Gastrocnemius medialis (tissue), 4 donors: ENCODE data around the gene LHX6. TPM values are rescaled to one million over a fixed set of nuclear protein-coding genes. Genes with fewer than 3 reads are reported as not detected.

Experiments used
- ATAC-seq, 2 donors: fragments of 150-250 bp; one replicate each; pipeline ENCODE4 v1.9.1; 2016
- DNase-seq, 2 donors: peaks; one replicate each; pipeline ENCODE4 v3.0.0-alpha.2; 2019
- H3K27ac ChIP-seq, 4 donors: fragments of 200-600 bp; sonication (generic); 1 replicate in 1 of 4; 2 replicates in 3 of 4; pipeline ENCODE4 v1.5.1; 2016 to 2018; ENCODE audit warnings: mild to moderate bottlenecking in 2 of 4, moderate library complexity in 1 of 4
- H3K27me3 ChIP-seq, 3 donors: fragments of 200-600 bp; sonication (generic) in 2 of 3; 1 replicate in 1 of 3; 2 replicates in 2 of 3; pipeline versions ENCODE4 v1.5.1 to v1.6.0; 2016 to 2019; ENCODE audit warnings: mild to moderate bottlenecking in 1 of 3, moderate library complexity in 1 of 3
- H3K36me3 ChIP-seq, 2 donors: fragments of 200-600 bp; sonication (generic) in 1 of 2; one replicate each; pipeline ENCODE4 v1.5.1; 2017 to 2018
- H3K4me1 ChIP-seq, 2 donors: fragments of 200-600 bp; sonication (generic) in 1 of 2; one replicate each; pipeline ENCODE4 v1.5.1; 2016 to 2017; ENCODE audit warnings: mild to moderate bottlenecking in 2 of 2
- H3K4me3 ChIP-seq, 4 donors: fragments of 200-600 bp; sonication (generic) in 3 of 4; 1 replicate in 1 of 4; 2 replicates in 3 of 4; pipeline ENCODE4 v1.5.1; 2016 to 2019; ENCODE audit warnings: mild to moderate bottlenecking in 2 of 4
- H3K9me3 ChIP-seq, 3 donors: fragments of 200-600 bp; sonication (generic) in 2 of 3; 1 replicate in 1 of 3; 2 replicates in 2 of 3; pipeline ENCODE4 v1.5.1; 2016 to 2019
- CTCF ChIP-seq, 5 experiments: fragments of 450-650 bp in 3 of 5; fragments of 200-600 bp in 2 of 5; sonication (generic) in 2 of 5; IDR thresholded peaks in 4 of 5; conservative IDR thresholded peaks in 1 of 5; 1 replicate in 4 of 5; 2 replicates in 1 of 5; pipeline ENCODE4 v1.5.1; 2016 to 2019; ENCODE audit warnings: antibody characterized with exemption in 5 of 5, mild to moderate bottlenecking in 3 of 5, moderate library complexity in 3 of 5
- POLR2A ChIP-seq, 2 donors: fragments of 450-650 bp; IDR thresholded peaks; one replicate each; pipeline ENCODE4 v1.6.1; 2017; ENCODE audit warnings: antibody characterized with exemption in 2 of 2, mild to moderate bottlenecking in 2 of 2, moderate library complexity in 2 of 2
- in situ Hi-C, 4 donors: fragments of 200-750 bp; cut with MboI; loops; one replicate each; pipeline versions ENCODE4 v1.15.0 to v1.8.0; 2017; ENCODE audit warnings: low sequenced_read_pairs in 4 of 4
- intact Hi-C: fragments of 100-400 bp; cut with DNase I; formaldehyde crosslinking; loops from one replicate; pipeline ENCODE4 v1.15.1; 2023; ENCODE audit warnings: low total_unique reads
- total RNA-seq, 4 donors: library from RNA; depleted of rRNA; stranded (reverse); fragments of >200 nt; gene quantifications; one replicate each; pipeline versions ENCODE4 v1.1.0 to v1.2.3, GENCODE V29; 2016

Gene LHX6
- total RNA-seq, 4 donors from 2014 or later = 0.83 to 4.5 (median 1.7) TPM

GRCh38 chr9:122216798-122217418 is 11.8 kb downstream of the LHX6 start:
- TF ChIP-seq CTCF (IDR thresholded peaks at IDR 0.05 in 4 of 5, conservative IDR thresholded peaks at IDR 0.05 in 1 of 5) (no peak), POLR2A (IDR thresholded peaks at IDR 0.05) (no peak)
- Histone ChIP-seq H3K4me1 (peaks cover 23% of the 10 kb centered on the region in 2 donors), H3K4me3 (no peak overlapping the region), H3K27me3 (peaks cover 91 to 97% (median 92%) of the 10 kb centered on the region in 3 donors), H3K9me3 (no peaks in the 10 kb centered on the region), H3K27ac (no peak overlapping the region), H3K36me3 (no peaks in the 10 kb centered on the region)
- intact Hi-C loops (loop anchor here (10.0 kb wide), 1 partner anchor 92 kb away; no protein-coding TSS in a partner anchor), in situ Hi-C loops (no loop called here)
- DNase-seq (no peak), ATAC-seq (no peak)

GRCh38 chr9:122216138-122216797 is 12.5 kb downstream of the LHX6 start:
- H3K9me3 ChIP-seq = no peaks in the 10 kb centered on the region
- in situ Hi-C loops = no loop called here
- ATAC-seq (no peak), DNase-seq (no peak)
- peaks cover 86 to 90% (median 89%) of the 10 kb centered on the region in 3 donors for H3K27me3 ChIP-seq
- intact Hi-C loops = loop anchor here (10.0 kb wide), 1 partner anchor 91 kb away; no protein-coding TSS in a partner anchor
- H3K27ac ChIP-seq = no peak overlapping the region
- no peaks in the 10 kb centered on the region for H3K36me3 ChIP-seq
- H3K4me1 ChIP-seq = peaks cover 23% of the 10 kb centered on the region in 2 donors
- no peak for TF ChIP-seq POLR2A (IDR thresholded peaks at IDR 0.05)
- no peak for TF ChIP-seq CTCF (IDR thresholded peaks at IDR 0.05 in 4 of 5, conservative IDR thresholded peaks at IDR 0.05 in 1 of 5)
- H3K4me3 ChIP-seq = no peak overlapping the region

- ATAC-seq = no peak
- in situ Hi-C loops = no loop called here
- Histone ChIP-seq H3K9me3 (no peaks in the 10 kb centered on the region), H3K27ac (no peak overlapping the region), H3K4me3 (no peak overlapping the region), H3K36me3 (no peaks in the 10 kb centered on the region), H3K4me1 (peaks cover 23% of the 10 kb centered on the region in 2 donors), H3K27me3 (peaks cover 80 to 89% (median 82%) of the 10 kb centered on the region in 3 donors)
- no peak for DNase-seq
- intact Hi-C loops = loop anchor here (10.0 kb wide), 1 partner anchor 91 kb away; no protein-coding TSS in a partner anchor
- no peak for TF ChIP-seq CTCF (IDR thresholded peaks at IDR 0.05 in 4 of 5, conservative IDR thresholded peaks at IDR 0.05 in 1 of 5)
- TF ChIP-seq POLR2A (IDR thresholded peaks at IDR 0.05) = no peak
Measured at GRCh38 chr9:122215663-122216062, 13.1 kb downstream of the LHX6 start.

- in situ Hi-C loops = no loop called here
- DNase-seq (no peak), ATAC-seq (no peak)
- Histone ChIP-seq H3K4me1 (peaks cover 13 to 17% of the 10 kb centered on the region in 2 donors), H3K9me3 (no peaks in the 10 kb centered on the region), H3K4me3 (peak overlapping the region in 3 of 4 donors; percentile 30 to 57 (median 36)), H3K36me3 (no peaks in the 10 kb centered on the region), H3K27me3 (peaks cover 68 to 78% (median 71%) of the 10 kb centered on the region in 3 donors), H3K27ac (no peak overlapping the region)
- intact Hi-C loops = loop anchor here (5.0 to 10.0 kb wide), 2 partner anchors 90 to 148 kb away; no protein-coding TSS in a partner anchor
- TF ChIP-seq CTCF (IDR thresholded peaks at IDR 0.05 in 4 of 5, conservative IDR thresholded peaks at IDR 0.05 in 1 of 5) (no peak), POLR2A (IDR thresholded peaks at IDR 0.05) (no peak)
Measured at GRCh38 chr9:122214507-122214906, 14.2 kb downstream of the LHX6 start.
